Smooth muscle cell (in vitro differentiated cells): ENCODE results near the gene PHF2. TPM values are rescaled to one million over a fixed set of nuclear protein-coding genes. Genes with fewer than 3 reads are reported as not detected.

ENCODE experiments used
- DNase-seq: peaks from one replicate; lab custom pipeline; 2025; ENCODE audit not compliant: unreplicated experiment; lab: John Stamatoyannopoulos, UW
- H2AFZ ChIP-seq: fragments of 200-600 bp; sonication (generic); 2 replicates; pipeline ENCODE4 v1.6.0; 2016; ENCODE audit warnings: antibody characterized with exemption, low read depth, mild to moderate bottlenecking
- H3F3A ChIP-seq: fragments of 200-600 bp; sonication (generic); 2 replicates; pipeline ENCODE4 v1.6.0; 2017; ENCODE audit warnings: antibody characterized with exemption, low read depth
- H3K27ac ChIP-seq: fragments of 200-600 bp; sonication (generic); 2 replicates; pipeline ENCODE4 v1.5.1; 2016; ENCODE audit warnings: low read depth, mild to moderate bottlenecking
- H3K27me3 ChIP-seq: fragments of 200-600 bp; sonication (generic); 2 replicates; pipeline ENCODE4 v1.6.1; 2016; ENCODE audit warnings: low read depth, mild to moderate bottlenecking
- H3K36me3 ChIP-seq: fragments of 200-600 bp; sonication (generic); 2 replicates; pipeline ENCODE4 v1.5.1; 2016; ENCODE audit warnings: low read depth
- H3K4me1 ChIP-seq: fragments of 200-600 bp; sonication (generic); 2 replicates; pipeline ENCODE4 v1.5.1; 2016; ENCODE audit warnings: low read depth
- H3K4me2 ChIP-seq: fragments of 200-600 bp; sonication (generic); 2 replicates; pipeline ENCODE4 v1.6.0; 2016; ENCODE audit warnings: mild to moderate bottlenecking
- H3K4me3 ChIP-seq: fragments of 200-600 bp; sonication (generic); 2 replicates; pipeline ENCODE4 v1.5.1; 2016; ENCODE audit warnings: mild to moderate bottlenecking
- H3K79me2 ChIP-seq: fragments of 200-600 bp; sonication (generic); 2 replicates; pipeline ENCODE4 v1.6.0; 2016; ENCODE audit warnings: low read depth, mild to moderate bottlenecking
- H3K9ac ChIP-seq: fragments of 200-600 bp; sonication (generic); 2 replicates; pipeline ENCODE4 v1.6.0; 2016; ENCODE audit warnings: low read depth
- H3K9me3 ChIP-seq: fragments of 200-600 bp; sonication (generic); replicated peaks from 2 replicates; pipeline ENCODE4 v1.5.1; 2016; ENCODE audit warnings: low read depth
- H4K20me1 ChIP-seq: fragments of 200-600 bp; sonication (generic); 2 replicates; pipeline ENCODE4 v1.6.0; 2016; ENCODE audit warnings: low read depth
- CTCF ChIP-seq: fragments of 200-600 bp; sonication (generic); IDR thresholded peaks from 2 replicates; pipeline ENCODE4 v1.5.1; 2017; ENCODE audit warnings: borderline replicate concordance, mild to moderate bottlenecking, antibody characterized with exemption; ENCODE audit not compliant: insufficient read depth, poor library complexity, severe bottlenecking
- WGBS: methylation state at CpG from one replicate; pipeline ENCODE4 v1.1.7; 2016; ENCODE audit warnings: low lambda C conversion rate; 5-methylcytosine and 5-hydroxymethylcytosine counted together
- polyA plus RNA-seq: library from polyadenylated mRNA; unstranded; fragments of >200 nt; fragmentation: Nextera tagmentation; extraction: Ambion mirVana; gene quantifications from 2 replicates; pipeline ENCODE4 v1.2.1, GENCODE V29; 2016
- total RNA-seq: library from RNA; depleted of rRNA; stranded (reverse); fragments of >200 nt; gene quantifications from 2 replicates; pipeline ENCODE4 v1.2.3, GENCODE V29; 2014

Gene PHF2
- total and polyA plus RNA-seq, 2 experiments from 2014 or later = 11.1 to 18.3 TPM

- TF ChIP-seq CTCF = no peak
- H3K36me3 ChIP-seq = peaks cover 20% of the 10 kb centered on the region
- H3K4me1 ChIP-seq = no peaks in the 10 kb centered on the region
- no peaks in the 10 kb centered on the region for H3K79me2 ChIP-seq
- H3K9me3 ChIP-seq = no peaks in the 10 kb centered on the region
- no peak overlapping the region for H2AFZ ChIP-seq
- H4K20me1 ChIP-seq = peaks cover 19% of the 10 kb centered on the region
- no peak for DNase-seq
- no peak overlapping the region for H3K4me3 ChIP-seq
- H3K9ac ChIP-seq = no peak overlapping the region
- H3K27ac ChIP-seq = no peak overlapping the region
- 94% methylated on average over 8 of the region's 8 CpGs for WGBS
- no peak overlapping the region for H3K4me2 ChIP-seq
- no peaks in the 10 kb centered on the region for H3K27me3 ChIP-seq
- no peaks in the 10 kb centered on the region for H3F3A ChIP-seq
These were observed 42.5 kb upstream of the PHF2 start for GRCh38 chr9:93533863-93534262.

GRCh38 chr9:93536167-93536566 is 40.2 kb upstream of the PHF2 start:
- WGBS = 93% methylated on average over 4 of the region's 4 CpGs
- Histone ChIP-seq H2AFZ (no peak overlapping the region), H3K4me1 (no peaks in the 10 kb centered on the region), H3K9me3 (no peaks in the 10 kb centered on the region), H3K4me3 (no peak overlapping the region), H3K27me3 (no peaks in the 10 kb centered on the region), H3K9ac (no peak overlapping the region), H3K4me2 (no peak overlapping the region), H3K27ac (no peak overlapping the region), H3K79me2 (no peaks in the 10 kb centered on the region), H4K20me1 (peaks cover 16% of the 10 kb centered on the region), H3F3A (no peaks in the 10 kb centered on the region), H3K36me3 (peaks cover 12% of the 10 kb centered on the region)
- no peak for DNase-seq
- no peak for TF ChIP-seq CTCF

GRCh38 chr9:93536874-93537273 is 39.5 kb upstream of the PHF2 start:
- no peaks in the 10 kb centered on the region for H3K79me2 ChIP-seq
- H4K20me1 ChIP-seq = peaks cover 22% of the 10 kb centered on the region
- no peaks in the 10 kb centered on the region for H3K9me3 ChIP-seq

More at GRCh38 chr9:93536874-93537273, 39.5 kb upstream of the PHF2 start:
- Histone ChIP-seq H3K4me1 (no peaks in the 10 kb centered on the region), H3K27ac (no peak overlapping the region), H3K4me2 (no peak overlapping the region), H3K36me3 (peaks cover 12% of the 10 kb centered on the region), H3K27me3 (no peaks in the 10 kb centered on the region), H2AFZ (no peak overlapping the region), H3K9ac (no peak overlapping the region), H3K4me3 (no peak overlapping the region), H3F3A (no peaks in the 10 kb centered on the region)
- WGBS = 88% methylated on average over 9 of the region's 9 CpGs
- no peak for DNase-seq
- no peak for TF ChIP-seq CTCF
